K562 (cell line): ENCODE measurements around the gene RNASEH2A. TPM values are rescaled to one million over a fixed set of nuclear protein-coding genes. Genes with fewer than 3 reads are reported as not detected.

ENCODE experiments used
- GATAD2A ChIP-seq: fragments of 450-650 bp; IDR thresholded peaks from 2 replicates; pipeline ENCODE4 v1.6.1; 2017
- MAFF ChIP-seq: IDR thresholded peaks from 2 replicates; pipeline ENCODE4 v1.6.1; 2012; ENCODE audit warnings: low read length, improper control_type of control experiment
- MITF ChIP-seq: IDR thresholded peaks from 2 replicates; pipeline ENCODE4 v1.6.1; 2014; ENCODE audit warnings: antibody characterized with exemption
- MYNN ChIP-seq, 2 experiments: sonication (generic); formaldehyde crosslinking in 1 of 2; IDR thresholded peaks; 2 replicates each; pipeline versions ENCODE4 v1.5.0 to v1.6.1; 2016 to 2020; ENCODE audit warnings: antibody characterized with exemption in 1 of 2, missing genetic modification reagents in 1 of 2
- PHTF2 ChIP-seq: fragments of 250-450 bp; sonication (Bioruptor Pico); IDR thresholded peaks from 2 replicates; pipeline ENCODE4 v1.5.0; 2021; ENCODE audit warnings: mild to moderate bottlenecking
- POLR2G ChIP-seq: fragments of 200-400 bp; formaldehyde crosslinking; IDR thresholded peaks from 2 replicates; pipeline ENCODE4 v1.6.1; 2017; ENCODE audit warnings: low read depth, mild to moderate bottlenecking, antibody characterized with exemption, low read length, moderate library complexity
- POLR2H ChIP-seq: IDR thresholded peaks from 2 replicates; pipeline ENCODE4 v1.6.1; 2016; ENCODE audit warnings: missing genetic modification characterization, low read depth, mild to moderate bottlenecking, control low read depth, missing compliant biosample characterization, moderate library complexity
- RAD21 ChIP-seq, 2 experiments: fragments of 250-450 bp in 1 of 2; fragments of 450-650 bp in 1 of 2; sonication (Bioruptor Pico) in 1 of 2; formaldehyde crosslinking in 1 of 2; IDR thresholded peaks in 1 of 2; conservative IDR thresholded peaks in 1 of 2; 2 replicates each; pipeline versions ENCODE4 v1.4.0 to v1.8.0; 2020 to 2022; ENCODE audit warnings: mild to moderate bottlenecking in 2 of 2, moderate library complexity in 1 of 2
- RNF2 ChIP-seq: sonication (generic); IDR thresholded peaks from 2 replicates; pipeline ENCODE4 v1.6.1; 2016
- SAFB2 ChIP-seq: fragments of 200-400 bp; formaldehyde crosslinking; IDR thresholded peaks from 2 replicates; pipeline ENCODE4 v1.6.1; 2018; ENCODE audit warnings: borderline replicate concordance, low read length, low read depth, moderate library complexity; ENCODE audit not compliant: severe bottlenecking
- SMAD3 ChIP-seq: fragments of 450-650 bp; formaldehyde crosslinking; conservative IDR thresholded peaks from 2 replicates; pipeline ENCODE4 v1.4.0; 2020; ENCODE audit warnings: mild to moderate bottlenecking
- STAT5A ChIP-seq: IDR thresholded peaks from 2 replicates; pipeline ENCODE4 v1.6.1; 2012; ENCODE audit warnings: low read length, inconsistent platforms, borderline replicate concordance
- STAT5B ChIP-seq: fragments of 250-450 bp; sonication (Bioruptor Pico); IDR thresholded peaks from 2 replicates; pipeline ENCODE4 v1.8.0; 2021; ENCODE audit warnings: mild to moderate bottlenecking, inconsistent platforms
- TCF7 ChIP-seq: sonication (generic); IDR thresholded peaks from 2 replicates; pipeline ENCODE4 v1.6.1; 2016; ENCODE audit warnings: antibody characterized with exemption, borderline replicate concordance
- THRB ChIP-seq: fragments of 450-650 bp; formaldehyde crosslinking; conservative IDR thresholded peaks from 2 replicates; pipeline ENCODE4 v1.4.0; 2022; ENCODE audit warnings: mild to moderate bottlenecking, missing genetic modification characterization
- ZNF766 ChIP-seq: fragments of 200-800 bp; sonication (Bioruptor generic); conservative IDR thresholded peaks from 2 replicates; pipeline ENCODE4 v1.6.1; 2016; ENCODE audit warnings: missing genetic modification characterization, missing compliant biosample characterization
- polyA plus RNA-seq, 8 experiments: library from polyadenylated mRNA; depleted of rRNA in 4 of 8; stranded (reverse) in 5 of 8; unstranded in 3 of 8; fragments of >200 nt; fragmentation: Nextera tagmentation in 2 of 8; fragmentation: Illumina TruSeq in 1 of 8; extraction: Ambion mirVana in 2 of 8; extraction: Trizol in 1 of 8; gene quantifications; 2 replicates each; pipeline versions ENCODE4 v1.2.1 to v1.2.3, GENCODE V29; 2011 to 2014; ENCODE audit warnings: inconsistent platforms in 1 of 8, missing spikeins in 1 of 8
- total RNA-seq, 7 experiments: library from RNA; depleted of rRNA in 6 of 7; stranded (reverse); fragments of >200 nt in 6 of 7; fragmentation: Illumina TruSeq in 2 of 7; extraction: Trizol in 2 of 7; gene quantifications; 2 replicates each; pipeline versions ENCODE4 v1.2.1 to v1.2.3, GENCODE V29; 2011 to 2021; ENCODE audit warnings: low replicate concordance in 1 of 7
- TF ChIP-seq, protein P1 (sequence below): fragments of 450-650 bp; IDR thresholded peaks from 2 replicates; pipeline ENCODE4 v1.6.1; 2016; ENCODE audit warnings: low read depth

The RNASEH2A gene
- total and polyA plus RNA-seq, 9 of the 15 experiments (the other 6 are each of a cell fraction or from before 2014, with no cell fraction given): 22.3 to 78.0 (median 61.7) TPM

- TF ChIP-seq, protein P1, sequence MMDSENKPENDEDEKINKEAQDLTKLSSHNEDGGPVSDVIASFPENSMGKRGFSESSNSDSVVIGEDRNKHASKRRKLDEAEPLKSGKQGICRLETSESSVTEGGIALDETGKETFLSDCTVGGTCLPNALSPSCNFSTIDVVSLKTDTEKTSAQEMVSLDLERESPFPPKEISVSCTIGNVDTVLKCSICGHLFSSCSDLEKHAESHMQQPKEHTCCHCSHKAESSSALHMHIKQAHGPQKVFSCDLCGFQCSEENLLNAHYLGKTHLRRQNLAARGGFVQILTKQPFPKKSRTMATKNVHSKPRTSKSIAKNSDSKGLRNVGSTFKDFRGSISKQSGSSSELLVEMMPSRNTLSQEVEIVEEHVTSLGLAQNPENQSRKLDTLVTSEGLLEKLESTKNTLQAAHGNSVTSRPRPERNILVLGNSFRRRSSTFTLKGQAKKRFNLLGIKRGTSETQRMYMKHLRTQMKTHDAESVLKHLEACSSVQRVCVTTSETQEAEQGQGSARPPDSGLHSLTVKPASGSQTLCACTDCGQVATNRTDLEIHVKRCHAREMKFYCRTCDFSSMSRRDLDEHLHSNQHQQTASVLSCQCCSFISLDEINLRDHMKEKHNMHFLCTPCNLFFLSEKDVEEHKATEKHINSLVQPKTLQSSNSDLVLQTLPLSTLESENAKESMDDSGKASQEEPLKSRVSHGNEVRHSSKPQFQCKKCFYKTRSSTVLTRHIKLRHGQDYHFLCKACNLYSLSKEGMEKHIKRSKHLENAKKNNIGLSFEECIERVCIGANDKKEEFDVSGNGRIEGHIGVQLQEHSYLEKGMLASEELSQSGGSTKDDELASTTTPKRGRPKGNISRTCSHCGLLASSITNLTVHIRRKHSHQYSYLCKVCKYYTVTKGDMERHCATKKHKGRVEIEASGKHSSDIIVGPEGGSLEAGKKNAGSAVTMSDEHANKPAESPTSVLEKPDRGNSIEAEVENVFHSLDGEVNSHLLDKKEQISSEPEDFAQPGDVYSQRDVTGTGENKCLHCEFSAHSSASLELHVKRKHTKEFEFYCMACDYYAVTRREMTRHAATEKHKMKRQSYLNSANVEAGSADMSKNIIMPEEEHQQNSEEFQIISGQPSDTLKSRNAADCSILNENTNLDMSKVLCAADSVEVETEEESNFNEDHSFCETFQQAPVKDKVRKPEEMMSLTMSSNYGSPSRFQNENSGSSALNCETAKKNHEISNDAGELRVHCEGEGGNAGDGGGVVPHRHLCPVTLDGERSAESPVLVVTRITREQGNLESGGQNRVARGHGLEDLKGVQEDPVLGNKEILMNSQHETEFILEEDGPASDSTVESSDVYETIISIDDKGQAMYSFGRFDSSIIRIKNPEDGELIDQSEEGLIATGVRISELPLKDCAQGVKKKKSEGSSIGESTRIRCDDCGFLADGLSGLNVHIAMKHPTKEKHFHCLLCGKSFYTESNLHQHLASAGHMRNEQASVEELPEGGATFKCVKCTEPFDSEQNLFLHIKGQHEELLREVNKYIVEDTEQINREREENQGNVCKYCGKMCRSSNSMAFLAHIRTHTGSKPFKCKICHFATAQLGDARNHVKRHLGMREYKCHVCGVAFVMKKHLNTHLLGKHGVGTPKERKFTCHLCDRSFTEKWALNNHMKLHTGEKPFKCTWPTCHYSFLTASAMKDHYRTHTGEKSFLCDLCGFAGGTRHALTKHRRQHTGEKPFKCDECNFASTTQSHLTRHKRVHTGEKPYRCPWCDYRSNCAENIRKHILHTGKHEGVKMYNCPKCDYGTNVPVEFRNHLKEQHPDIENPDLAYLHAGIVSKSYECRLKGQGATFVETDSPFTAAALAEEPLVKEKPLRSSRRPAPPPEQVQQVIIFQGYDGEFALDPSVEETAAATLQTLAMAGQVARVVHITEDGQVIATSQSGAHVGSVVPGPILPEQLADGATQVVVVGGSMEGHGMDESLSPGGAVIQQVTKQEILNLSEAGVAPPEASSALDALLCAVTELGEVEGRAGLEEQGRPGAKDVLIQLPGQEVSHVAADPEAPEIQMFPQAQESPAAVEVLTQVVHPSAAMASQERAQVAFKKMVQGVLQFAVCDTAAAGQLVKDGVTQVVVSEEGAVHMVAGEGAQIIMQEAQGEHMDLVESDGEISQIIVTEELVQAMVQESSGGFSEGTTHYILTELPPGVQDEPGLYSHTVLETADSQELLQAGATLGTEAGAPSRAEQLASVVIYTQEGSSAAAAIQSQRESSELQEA: no peak
- no peak for TF ChIP-seq GATAD2A
- no peak for TF ChIP-seq PHTF2
- TF ChIP-seq SMAD3 (CRISPR knock-in tag): no peak
- TF ChIP-seq MITF: no peak
- no peak for TF ChIP-seq RAD21 (CRISPR knock-in tag; conservative IDR thresholded peaks at IDR 0.05 in 1 of 2, IDR thresholded peaks at IDR 0.05 in 1 of 2)
- TF ChIP-seq SAFB2: no peak
- TF ChIP-seq TCF7: no peak
- no peak for TF ChIP-seq STAT5B
- TF ChIP-seq POLR2H (tag): no peak
- TF ChIP-seq THRB (CRISPR knock-in tag): no peak
- TF ChIP-seq RNF2: peak; percentile 70; the same call in 1 of the 2 replicates
- no peak for TF ChIP-seq MAFF
- peak; percentile 30; the same call in 1 of the 2 replicates for TF ChIP-seq MYNN (IDR thresholded peaks at IDR 0.05)
- TF ChIP-seq MYNN (CRISPR knock-in tag; IDR thresholded peaks at IDR 0.05): no peak
- TF ChIP-seq ZNF766: no peak
- peak; percentile 80 for TF ChIP-seq POLR2G
- TF ChIP-seq STAT5A: no peak
Observed at GRCh38 chr19:12792051-12792852, 14.1 kb upstream of the RNASEH2A start (continued).
